HG03460 (cell line): ENCODE results near the gene GNG2.

ENCODE experiments used
- ATAC-seq: cut with Tn5 transposase; IDR thresholded peaks from one replicate; pipeline ENCODE4 v1.9.1; 2021; ENCODE audit not compliant: unreplicated experiment

GNG2 gene

GRCh38 chr14:51989293-51990234, 129.2 kb downstream of the GNG2 start, which contains the start of gene RTRAF:
RTRAF (plus strand) TSS chr14:51989546; CDS start chr14:51989640, 94 bp downstream.
- peak; percentile 95 for ATAC-seq

- no peak for ATAC-seq
These were observed 130.1 kb downstream of the GNG2 start for GRCh38 chr14:51990488-51990887.

GRCh38 chr14:51993285-51993920, 133.0 kb downstream of the GNG2 start:
- ATAC-seq, result no peak

GRCh38 chr14:51996148-51996746, 135.8 kb downstream of the GNG2 start:
- no peak for ATAC-seq

GRCh38 chr14:51998348-51998747, 137.9 kb downstream of the GNG2 start:
- ATAC-seq, result no peak

GRCh38 chr14:51999084-51999483, 138.7 kb downstream of the GNG2 start:
- ATAC-seq, result no peak

- no peak for ATAC-seq
These were observed 139.7 kb downstream of the GNG2 start for GRCh38 chr14:52000019-52000582.

- no peak for ATAC-seq
These were observed 140.3 kb downstream of the GNG2 start for GRCh38 chr14:52000696-52001095.

GRCh38 chr14:52002542-52002941, 142.1 kb downstream of the GNG2 start:
- ATAC-seq, result no peak

- ATAC-seq, result no peak
These were observed 142.9 kb downstream of the GNG2 start for GRCh38 chr14:52003324-52003723.

GRCh38 chr14:52005625-52006024, 145.2 kb downstream of the GNG2 start:
- no peak for ATAC-seq

GRCh38 chr14:52006361-52006760, 145.9 kb downstream of the GNG2 start:
- no peak for ATAC-seq

GRCh38 chr14:52007211-52007610, 146.8 kb downstream of the GNG2 start:
- ATAC-seq, result no peak

GRCh38 chr14:52007637-52008036, 147.2 kb downstream of the GNG2 start:
- no peak for ATAC-seq

GRCh38 chr14:52008136-52008535, 147.7 kb downstream of the GNG2 start:
- ATAC-seq, result no peak

- no peak for ATAC-seq
These were observed 149.8 kb downstream of the GNG2 start for GRCh38 chr14:52010173-52010693.

- no peak for ATAC-seq
These were observed 151.1 kb downstream of the GNG2 start for GRCh38 chr14:52011523-52011922.

- no peak for ATAC-seq
These were observed 152.2 kb downstream of the GNG2 start for GRCh38 chr14:52012635-52013034.

- ATAC-seq, result no peak
These were observed 153.7 kb downstream of the GNG2 start for GRCh38 chr14:52013984-52014600.

- no peak for ATAC-seq
These were observed 154.3 kb downstream of the GNG2 start for GRCh38 chr14:52014601-52015267.
